SK-N-DZ (cell line): Measurements from ENCODE around the gene ACADSB. TPM values are rescaled to one million over a fixed set of nuclear protein-coding genes. Genes with fewer than 3 reads are reported as not detected.

Experiments used
- DNase-seq: peaks from one replicate; pipeline ENCODE4 v3.0.0-alpha.2; 2015; ENCODE audit warnings: low spot score
- polyA plus RNA-seq, 2 experiments: library from polyadenylated mRNA; depleted of rRNA; stranded (reverse); fragments of >200 nt; gene quantifications; 2 replicates each; pipeline ENCODE4 v1.2.3, GENCODE V29; 2014

ACADSB gene
- polyA plus RNA-seq (2014; cell fraction: cytosol; rRNA removed): 5.8 and 6.7 TPM in 2 replicates
- 4.9 and 9.1 TPM in 2 replicates for polyA plus RNA-seq (2014; cell fraction: nucleus; rRNA removed)

DNA sequence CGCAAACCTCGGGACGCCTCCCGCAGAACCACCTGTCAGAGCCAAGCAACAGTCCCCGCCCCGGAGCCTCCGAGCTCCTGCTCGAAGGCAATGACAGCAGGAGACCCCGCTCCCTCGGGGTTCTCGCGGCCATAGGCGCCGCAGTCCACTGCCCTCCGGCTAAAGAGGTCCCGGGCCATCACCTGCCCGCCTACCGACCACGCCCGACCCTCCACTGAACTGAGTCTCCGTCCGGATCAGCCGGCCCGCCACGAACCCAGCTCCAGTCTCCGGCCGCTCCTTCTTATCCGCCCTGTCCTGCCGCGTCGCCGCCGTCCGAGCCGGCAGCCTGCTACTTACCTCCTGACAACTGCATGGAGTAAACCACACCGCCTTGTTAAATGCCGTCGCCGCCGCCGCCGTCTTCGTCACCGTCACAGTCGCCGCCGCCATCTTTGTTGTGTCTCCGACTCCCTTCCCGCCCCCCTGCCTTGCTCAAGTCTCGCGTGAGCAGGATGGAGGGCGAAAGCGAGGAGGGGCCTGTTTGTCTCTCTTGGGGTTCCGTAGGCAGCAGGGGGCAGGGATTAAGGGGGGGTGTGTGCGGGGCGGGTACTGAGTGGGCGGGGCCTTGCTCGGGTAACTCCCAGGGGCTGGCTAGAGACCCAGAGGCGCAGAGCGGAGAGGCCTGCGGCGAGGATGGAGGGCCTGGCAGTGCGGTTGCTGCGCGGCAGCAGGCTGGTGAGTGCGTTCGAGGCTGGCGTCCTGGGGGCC lies at the start of gene ACADSB, which contains the start of gene IKZF5:
TSS of gene ACADSB (plus strand) at position 652 of the 750 bp plus-strand sequence. CDS start at position 676, 24 bp downstream.
TSS of gene IKZF5 (minus strand) at position 441 of the 750 bp plus-strand sequence. CDS start 10,170 bp downstream, outside the sequence.
- DNase-seq: peak; percentile 97

DNA sequence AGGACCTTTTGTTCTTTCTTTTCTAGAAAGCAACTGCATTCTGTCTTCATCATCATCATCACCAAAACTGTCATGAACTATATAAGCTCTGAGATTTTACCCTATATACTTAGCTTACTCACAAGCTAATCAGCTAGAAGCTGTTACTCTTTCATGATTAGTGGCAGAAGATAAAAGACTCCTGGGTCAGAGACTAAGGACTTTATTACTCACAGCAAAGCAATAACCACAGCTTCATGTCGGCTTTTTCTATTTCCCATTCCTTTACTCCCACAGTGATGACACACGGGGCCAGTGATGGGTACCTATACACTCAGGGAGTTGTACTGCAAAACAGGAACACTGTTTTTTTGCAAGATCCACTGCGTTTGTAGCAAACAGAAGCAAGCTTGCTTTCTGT lies 46.4 kb upstream of the ACADSB start:
- DNase-seq: no peak

DNA sequence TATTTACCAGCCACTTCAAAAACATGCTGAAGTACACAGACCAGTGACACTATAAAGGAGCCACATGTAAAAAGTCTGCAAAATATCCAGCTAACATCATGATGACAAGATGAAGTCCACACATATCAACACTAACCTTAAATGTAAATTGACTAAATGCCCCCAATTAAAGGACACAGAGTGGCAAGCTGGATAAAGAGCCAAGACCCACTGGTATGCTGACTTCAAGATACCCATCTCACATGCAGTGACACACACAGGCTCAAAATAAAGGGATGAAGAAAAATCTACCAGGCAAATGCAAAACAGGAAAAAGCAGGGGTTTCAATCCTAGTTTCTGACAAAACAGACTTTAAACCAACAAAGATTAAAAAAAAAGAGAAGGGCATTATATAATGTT lies 41.9 kb upstream of the ACADSB start:
- DNase-seq: no peak

DNA sequence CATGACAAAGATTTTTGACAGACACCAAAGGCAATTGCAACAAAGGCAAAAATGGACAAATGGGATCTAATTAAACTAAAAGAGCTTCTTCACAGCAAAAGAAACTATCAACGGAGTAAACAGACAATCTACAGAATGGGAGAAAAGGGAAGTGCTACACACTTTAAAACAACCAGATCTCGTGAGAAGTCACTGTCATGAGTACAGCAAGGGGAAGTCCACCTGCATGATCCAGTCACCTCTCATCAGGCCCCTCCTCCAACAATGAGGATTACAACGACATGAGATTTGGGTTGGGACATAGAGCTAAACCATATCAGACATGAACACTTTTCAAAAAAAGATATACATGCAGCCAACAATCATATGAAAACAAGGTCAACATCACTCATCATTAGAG lies 40.1 kb upstream of the ACADSB start:
- DNase-seq: no peak

DNA sequence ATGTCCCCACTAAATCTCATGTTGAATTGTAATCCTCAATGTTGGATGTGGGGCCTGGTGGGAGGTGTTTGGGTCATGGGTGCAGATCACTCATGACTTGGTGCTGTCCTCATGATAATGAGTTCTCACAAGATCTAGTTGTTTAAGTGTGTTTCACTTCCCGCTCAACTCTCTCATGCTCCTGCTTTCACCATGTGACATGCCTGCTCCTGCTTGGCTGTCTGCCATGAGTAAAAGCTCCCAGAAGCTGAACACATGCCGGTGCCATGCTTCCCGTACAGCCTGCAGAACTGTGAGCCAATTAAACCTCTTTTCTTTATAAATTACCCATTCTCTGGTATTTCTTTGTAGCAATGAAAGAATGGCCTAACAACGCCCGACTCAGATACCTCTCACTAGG lies 34.8 kb upstream of the ACADSB start:
- no peak for DNase-seq

DNA sequence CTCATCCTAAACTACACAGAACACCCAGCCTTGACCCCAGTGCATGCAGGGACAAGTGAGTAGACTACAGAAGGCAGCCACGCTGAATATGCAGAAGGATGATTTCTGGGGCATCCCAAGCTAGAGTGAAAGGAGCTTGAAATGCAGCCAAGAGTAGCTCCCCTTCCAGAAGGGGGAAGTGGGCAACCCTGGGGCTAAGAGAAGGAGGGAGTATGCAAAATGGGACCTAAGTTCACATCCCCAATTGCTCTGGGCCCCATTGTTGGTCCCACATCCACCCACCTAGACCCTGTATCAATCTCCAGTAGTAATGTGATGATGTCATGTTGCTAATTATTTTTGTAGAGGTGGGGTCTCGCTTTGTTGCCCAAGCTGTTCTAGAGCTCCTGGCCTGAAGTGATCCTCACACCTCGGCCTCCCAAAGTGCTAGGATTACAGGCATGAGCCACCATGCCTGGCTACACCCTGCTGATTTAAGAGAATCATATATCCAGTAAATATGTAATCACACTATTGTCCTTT lies 34.2 kb upstream of the ACADSB start:
- no peak for DNase-seq

DNA sequence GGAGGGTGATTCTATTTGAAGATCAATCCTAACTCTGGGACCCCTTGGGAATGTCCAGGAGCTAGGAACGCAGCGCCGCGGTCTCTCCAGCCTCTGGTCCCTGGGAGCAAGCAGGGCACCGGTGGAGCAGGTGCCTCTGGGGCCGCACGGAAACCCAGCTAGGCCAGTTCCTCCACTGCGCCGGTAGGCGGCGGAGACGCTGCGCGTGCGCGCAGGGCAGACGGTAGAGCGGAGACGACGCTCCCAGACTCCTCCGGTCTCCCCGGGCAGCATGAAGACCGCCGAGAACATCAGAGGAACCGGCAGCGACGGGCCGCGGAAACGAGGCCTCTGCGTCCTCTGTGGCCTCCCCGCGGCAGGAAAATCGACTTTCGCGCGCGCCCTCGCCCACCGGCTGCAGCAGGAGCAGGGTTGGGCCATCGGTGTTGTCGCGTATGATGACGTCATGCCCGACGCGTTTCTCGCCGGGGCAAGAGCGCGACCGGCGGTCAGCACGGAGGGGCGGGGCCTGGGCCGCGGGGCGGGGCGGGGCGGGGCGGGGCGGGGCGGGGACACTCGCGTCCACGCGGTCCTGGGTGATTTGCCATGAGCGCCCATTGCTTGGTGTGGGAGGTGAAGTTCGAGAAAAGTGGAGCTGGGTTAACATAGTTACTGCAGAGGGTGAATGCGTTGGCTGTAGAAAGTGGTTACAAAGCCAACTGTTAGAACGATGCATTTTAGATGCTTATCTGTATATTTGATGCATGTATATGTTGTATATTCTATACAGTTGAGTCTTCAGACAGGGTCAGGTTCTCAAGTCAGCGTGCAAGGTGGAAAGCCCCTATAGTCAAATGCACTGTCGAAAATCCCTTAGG lies 28.4 kb upstream of the ACADSB start, which contains the start of gene PSTK:
TSS of gene PSTK (plus strand) at position 193 of the 857 bp plus-strand sequence. CDS start at position 272, 79 bp downstream.
- peak; percentile 93 for DNase-seq

DNA sequence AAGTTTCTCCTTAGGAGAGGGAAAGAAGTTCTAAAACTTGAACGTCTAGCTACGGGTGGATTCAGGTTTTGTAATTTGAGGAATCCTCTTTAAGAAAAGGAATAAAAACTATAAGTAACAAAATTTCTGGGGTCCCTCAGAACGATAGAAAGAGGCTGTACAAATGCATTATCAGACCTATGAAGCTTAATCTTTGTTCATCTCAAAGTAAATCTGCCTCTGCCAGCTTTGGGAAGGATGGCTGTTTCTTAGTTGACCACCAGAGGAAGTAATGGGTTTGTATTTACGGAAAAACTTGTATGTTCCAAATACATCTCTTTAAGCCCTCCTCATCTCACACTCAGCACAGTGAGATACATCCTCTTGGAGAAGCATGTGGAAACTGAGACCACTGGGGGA lies 27.7 kb upstream of the ACADSB start:
- peak; percentile 53 for DNase-seq

DNA sequence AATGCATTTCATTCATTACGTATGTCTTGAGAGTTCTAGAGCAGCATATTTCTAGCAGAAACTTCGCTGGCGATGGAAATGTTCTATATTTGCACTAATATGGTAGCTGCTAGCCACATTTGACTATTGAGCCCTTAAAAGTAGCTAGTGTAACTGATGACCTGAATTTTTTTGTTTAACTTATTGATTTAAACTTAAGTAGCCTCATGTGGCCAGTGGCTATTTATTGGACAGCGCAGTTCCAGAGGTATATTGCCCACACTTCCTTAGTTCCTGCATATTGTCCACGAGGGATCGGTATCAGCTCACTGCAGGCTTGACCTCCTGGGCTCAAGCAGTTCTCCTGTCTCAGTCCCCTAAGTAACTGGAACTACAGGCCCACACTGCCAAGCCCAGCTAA lies 24.9 kb upstream of the ACADSB start:
- DNase-seq: no peak

DNA sequence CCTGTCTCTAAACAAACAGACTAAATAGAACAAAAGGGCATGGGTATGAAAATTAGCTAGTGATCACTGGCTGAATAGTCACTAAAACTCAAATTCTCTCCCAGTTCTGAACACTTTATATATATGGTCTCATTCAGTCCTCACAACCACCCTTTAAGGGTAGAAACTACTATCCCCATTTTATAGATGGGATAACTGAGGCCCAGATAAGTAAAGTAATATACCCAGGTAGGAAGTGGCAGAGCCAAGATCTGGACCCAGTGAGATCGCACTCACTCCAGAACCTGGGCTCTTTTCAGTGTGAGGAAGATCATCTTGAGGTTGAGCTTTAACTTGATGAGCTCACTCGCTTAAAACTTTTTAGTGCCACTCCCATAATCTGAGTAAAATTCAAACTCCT lies 24.1 kb upstream of the ACADSB start:
- no peak for DNase-seq

DNA sequence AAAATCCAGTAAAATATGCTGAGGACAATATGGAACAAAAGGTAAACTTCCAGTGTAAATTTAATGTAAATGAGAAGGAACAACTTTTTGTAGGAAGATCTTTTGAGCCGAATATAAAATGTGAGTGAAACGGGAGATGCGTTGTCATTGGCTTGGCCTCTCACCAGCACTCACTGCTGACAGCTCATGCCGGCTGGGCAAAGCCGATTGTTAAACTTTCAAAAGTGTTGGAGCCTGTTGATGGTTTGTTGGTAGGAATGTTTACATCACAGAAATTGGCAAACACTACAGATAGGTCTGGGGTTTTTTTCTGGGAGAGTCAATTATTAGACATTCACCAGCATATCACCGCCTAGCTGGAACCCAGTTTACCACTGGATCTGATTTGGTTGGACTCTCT lies 22.5 kb upstream of the ACADSB start:
- no peak for DNase-seq

DNA sequence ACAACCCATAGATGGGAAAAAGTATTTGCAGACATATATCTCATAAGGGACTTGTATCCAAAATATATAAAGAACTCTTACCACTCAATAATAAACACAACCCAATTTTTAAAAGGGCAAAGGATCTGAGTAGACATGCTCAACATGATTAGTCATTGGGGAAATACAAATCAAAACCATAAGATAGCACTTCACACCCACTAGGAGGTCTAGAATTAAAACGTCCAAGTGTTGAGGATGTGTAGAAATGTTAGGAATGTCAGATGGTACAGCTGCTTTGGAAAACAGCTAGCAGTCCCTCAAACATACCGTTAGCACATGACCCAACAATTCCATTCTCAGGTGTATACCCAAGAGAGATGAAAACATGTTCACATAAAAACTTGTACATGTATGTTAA lies 20.3 kb upstream of the ACADSB start:
- no peak for DNase-seq

DNA sequence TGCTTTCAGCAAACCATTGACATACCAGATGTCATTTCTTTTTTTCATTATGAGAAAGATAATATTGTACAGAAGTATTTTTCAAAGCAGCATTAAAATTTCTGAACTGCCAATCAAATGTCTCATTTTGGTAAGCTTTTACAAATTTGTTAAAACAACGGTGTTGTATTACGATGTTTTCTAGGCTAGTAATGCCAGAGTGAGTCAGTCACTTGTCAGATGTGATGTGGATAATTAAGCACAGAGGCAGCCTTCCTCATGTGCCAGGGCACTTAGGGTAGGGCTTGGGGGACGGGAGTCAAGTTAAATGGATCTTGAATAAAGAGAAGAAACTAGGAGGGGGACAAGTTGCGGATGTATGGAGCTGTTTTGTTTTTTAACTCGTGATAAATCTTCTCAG lies 18.5 kb upstream of the ACADSB start:
- no peak for DNase-seq

DNA sequence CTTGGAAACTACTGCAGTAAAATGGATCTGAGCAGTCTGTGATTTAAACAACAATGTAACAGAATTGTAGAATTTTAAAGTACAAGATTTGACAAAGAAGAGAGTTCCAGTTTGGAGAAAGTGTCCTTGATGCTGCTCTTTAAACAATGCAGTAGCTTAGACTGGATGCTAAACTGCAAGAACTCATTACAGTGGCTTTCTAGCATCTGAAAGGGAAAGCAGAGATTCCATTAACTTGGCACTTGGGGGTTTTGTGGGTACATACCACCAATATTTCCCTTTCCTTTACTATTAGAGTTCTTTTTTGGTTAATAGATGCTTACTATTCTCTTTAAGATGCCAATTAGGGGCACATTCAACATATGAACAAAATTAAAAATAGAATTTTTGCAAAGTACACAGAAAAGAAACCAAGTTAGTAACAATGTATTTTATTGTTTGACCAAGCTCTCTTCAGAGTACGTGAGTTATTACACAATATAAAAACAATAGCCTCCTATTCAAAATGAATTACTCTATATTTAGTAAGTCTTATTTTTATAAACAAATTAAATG lies 16.7 kb upstream of the ACADSB start:
- no peak for DNase-seq

DNA sequence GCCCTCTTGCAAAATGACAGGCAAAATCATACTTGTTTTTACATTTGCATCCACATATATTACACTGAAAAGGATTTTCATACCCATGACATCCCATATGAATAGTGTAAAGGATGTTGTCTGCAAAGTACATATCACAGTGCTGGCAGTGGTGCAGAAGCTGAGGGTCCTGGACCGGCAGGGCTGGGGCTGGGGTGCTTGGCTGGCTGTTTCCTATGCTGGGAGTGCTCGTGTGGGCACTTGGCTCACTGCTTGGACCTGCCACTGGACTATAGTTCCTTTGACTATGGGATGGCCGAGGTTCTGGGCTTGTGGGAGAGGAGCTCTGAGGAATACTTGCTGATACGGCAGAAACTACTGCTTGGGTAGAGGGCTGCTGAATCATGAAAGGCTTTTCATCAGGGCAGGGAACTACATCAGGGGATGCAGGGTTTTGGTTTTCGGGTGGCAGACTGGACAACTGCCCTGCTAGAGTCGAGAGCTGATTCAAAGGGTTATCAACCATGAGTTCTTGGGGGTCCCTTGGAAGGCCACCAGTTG lies 14.9 kb upstream of the ACADSB start:
- no peak for DNase-seq

DNA sequence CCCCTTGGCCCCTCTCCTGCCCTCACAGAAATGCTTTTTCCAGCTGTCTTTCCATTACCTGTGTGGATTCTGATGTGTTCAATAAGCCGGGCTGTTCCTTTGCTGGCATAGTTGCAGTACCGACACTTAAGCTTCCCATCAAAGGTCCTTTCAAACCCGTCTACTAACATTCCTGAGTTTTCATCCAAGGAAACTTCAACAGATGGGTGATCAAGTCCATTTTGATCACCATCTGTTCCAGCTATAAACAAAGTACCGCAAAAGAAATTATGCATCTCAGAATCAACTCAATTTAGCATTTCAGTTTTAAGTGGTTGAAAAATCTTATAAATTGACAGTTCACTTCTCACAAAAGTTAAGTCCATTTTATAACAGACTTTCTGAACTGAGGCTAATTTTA lies 12.9 kb upstream of the ACADSB start:
- DNase-seq: no peak

DNA sequence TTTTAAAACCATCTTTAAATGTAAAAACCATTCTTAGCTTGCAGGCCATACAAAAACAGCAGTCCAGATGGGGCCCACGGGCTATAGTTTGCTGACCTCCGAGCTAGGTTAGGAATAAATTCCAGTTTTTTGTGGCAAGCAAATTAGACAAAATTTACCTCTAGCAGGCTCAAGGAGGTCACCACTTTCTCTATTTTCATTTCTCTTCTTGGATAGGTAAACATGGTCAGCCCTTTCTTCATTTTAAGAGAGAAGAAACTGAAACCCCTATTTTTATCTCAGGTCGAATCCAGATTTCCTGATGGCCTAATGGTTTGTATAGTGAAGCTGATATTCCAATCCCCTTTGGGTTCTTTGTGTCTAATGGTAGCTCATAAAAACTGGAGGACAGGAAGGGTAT lies 10.9 kb upstream of the ACADSB start:
- DNase-seq: no peak

DNA sequence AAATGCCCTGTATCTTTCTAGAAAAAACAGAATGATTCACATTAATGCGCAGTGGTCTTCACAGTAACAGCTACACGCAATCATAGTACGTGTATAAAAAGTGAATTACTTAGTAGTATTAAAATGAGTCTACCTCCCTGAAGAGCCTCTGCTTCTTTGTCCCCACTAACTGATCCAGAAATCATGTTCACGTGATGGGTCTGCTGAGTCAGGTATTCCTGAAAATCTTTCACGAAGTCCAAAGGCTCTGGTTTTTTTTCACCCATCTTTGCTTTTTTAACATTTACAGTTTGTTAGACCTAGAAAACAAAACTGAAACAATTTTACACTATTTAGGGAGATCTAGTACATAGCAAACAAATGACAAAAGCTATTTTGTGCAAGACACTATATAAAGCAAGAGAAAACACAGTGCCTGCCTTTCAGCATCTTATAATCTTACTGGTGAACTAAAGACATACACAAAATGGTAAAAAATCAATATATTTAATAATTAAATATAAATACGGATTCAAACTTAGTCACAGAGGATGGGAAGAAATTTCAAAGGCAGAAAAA lies 10.4 kb upstream of the ACADSB start:
- no peak for DNase-seq

DNA sequence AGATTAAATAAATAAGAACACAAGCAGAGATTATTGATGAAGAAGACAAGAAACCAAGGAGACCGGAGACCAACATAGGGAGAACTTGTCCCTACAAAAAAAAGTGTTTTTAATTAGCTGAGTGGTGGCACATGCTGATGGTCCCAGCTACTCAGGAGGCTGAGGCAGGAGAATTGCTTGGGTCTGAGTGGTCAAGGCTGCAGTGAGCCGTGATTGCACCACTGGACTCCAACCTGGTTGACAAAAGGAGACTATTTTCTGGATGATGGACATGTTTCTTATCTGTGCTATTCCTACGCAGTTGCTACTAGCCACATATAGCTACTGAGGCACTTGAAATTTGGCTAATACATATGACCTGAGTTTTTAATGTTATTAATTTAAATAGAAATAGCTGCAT lies 9.9 kb upstream of the ACADSB start:
- no peak for DNase-seq

DNA sequence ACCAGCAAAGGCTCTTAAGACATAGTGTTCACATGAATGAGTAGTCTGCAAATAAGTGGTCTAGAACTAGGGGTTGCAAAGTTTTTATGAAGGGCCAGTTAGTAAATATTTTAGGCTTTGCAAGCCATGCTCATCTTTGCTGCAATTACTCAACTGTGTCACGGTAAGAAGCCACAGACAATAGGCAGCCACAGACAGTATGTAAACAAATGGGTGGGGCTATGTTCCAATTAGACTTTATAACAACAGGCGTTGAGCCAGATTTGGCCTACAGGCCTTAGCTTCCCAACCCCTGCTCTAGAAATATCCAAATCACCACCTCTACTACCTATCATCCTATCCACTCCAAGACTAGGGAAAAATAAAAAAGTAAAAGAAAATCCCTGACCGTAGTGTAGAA lies 9.5 kb upstream of the ACADSB start:
- DNase-seq: no peak

DNA sequence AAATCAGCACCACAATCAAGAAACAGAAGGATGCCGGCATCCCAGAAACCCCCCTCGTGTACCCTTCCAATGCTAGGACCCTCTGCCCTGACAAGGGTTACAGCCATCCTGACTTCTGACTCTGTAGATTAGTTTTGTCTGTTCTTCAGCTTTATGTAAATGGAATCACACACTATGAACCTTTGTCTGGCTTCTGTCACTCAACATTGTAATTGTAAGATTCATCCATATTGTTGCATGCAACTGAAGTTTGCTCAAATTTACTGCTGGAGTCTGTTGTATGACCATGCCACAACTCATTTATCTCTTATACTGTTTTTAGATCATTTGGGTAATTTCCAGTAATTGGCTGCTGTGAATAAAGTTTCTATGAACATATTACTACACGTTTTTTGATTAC lies 8.7 kb upstream of the ACADSB start:
- no peak for DNase-seq
